Esophagus muscularis mucosa (tissue), 4 donors: ENCODE results near the gene DEDD2. TPM values are rescaled to one million over a fixed set of nuclear protein-coding genes. Genes with fewer than 3 reads are reported as not detected.

Experiments used
- DNase-seq: peaks from one replicate; pipeline ENCODE4 v3.0.0-alpha.2; 2017; ENCODE audit errors: extremely low spot score
- H3K27ac ChIP-seq, 4 donors: fragments of 200-600 bp; sonication (generic); replicated peaks in 1 of 4; 1 replicate in 3 of 4; 2 replicates in 1 of 4; pipeline ENCODE4 v1.5.1; 2016 to 2019; ENCODE audit warnings: mild to moderate bottlenecking in 1 of 4
- H3K27me3 ChIP-seq, 4 donors: fragments of 200-600 bp; sonication (generic); one replicate each; pipeline versions ENCODE4 v1.5.1 to v1.6.0; 2016 to 2019
- H3K36me3 ChIP-seq, 4 donors: fragments of 200-600 bp; sonication (generic); one replicate each; pipeline ENCODE4 v1.5.1; 2016 to 2019
- H3K4me1 ChIP-seq, 4 donors: fragments of 200-600 bp; sonication (generic); one replicate each; pipeline ENCODE4 v1.5.1; 2016 to 2019
- H3K4me3 ChIP-seq, 4 donors: fragments of 200-600 bp; sonication (generic); 1 replicate in 2 of 4; 2 replicates in 2 of 4; pipeline ENCODE4 v1.5.1; 2016 to 2019; ENCODE audit warnings: mild to moderate bottlenecking in 4 of 4, moderate library complexity in 1 of 4
- H3K9me3 ChIP-seq, 4 donors: fragments of 200-600 bp; sonication (generic); 1 replicate in 3 of 4; 2 replicates in 1 of 4; pipeline ENCODE4 v1.5.1; 2016 to 2019
- EP300 ChIP-seq: sonication (generic); formaldehyde crosslinking; IDR thresholded peaks from one replicate; pipeline ENCODE4 v1.6.1; 2017; ENCODE audit warnings: antibody characterized with exemption
- POLR2A ChIP-seq: fragments of 450-650 bp; IDR thresholded peaks from one replicate; pipeline ENCODE4 v1.6.1; 2017; ENCODE audit warnings: antibody characterized with exemption, moderate library complexity, mild to moderate bottlenecking, low read depth
- POLR2AphosphoS5 ChIP-seq, 2 donors: sonication (generic); formaldehyde crosslinking; IDR thresholded peaks; one replicate each; pipeline ENCODE4 v1.6.1; 2017; ENCODE audit warnings: antibody characterized with exemption in 2 of 2
- WGBS: methylation state at CpG from one replicate; pipeline ENCODE4 v1.1.5; 2018; 5-methylcytosine and 5-hydroxymethylcytosine counted together
- intact Hi-C: fragments of 100-400 bp; cut with DNase I; formaldehyde crosslinking; loops from one replicate; pipeline ENCODE4 v1.15.1; 2023
- total RNA-seq, 4 donors: library from RNA; depleted of rRNA; stranded (reverse); fragments of >200 nt; gene quantifications; one replicate each; pipeline versions ENCODE4 v1.1.0 to v1.2.1, GENCODE V29; 2016
- TF ChIP-seq, protein P1 (sequence below), 3 experiments: fragments of 200-600 bp in 2 of 3; fragments of 450-650 bp in 1 of 3; sonication (generic) in 2 of 3; IDR thresholded peaks; one replicate each; pipeline ENCODE4 v1.5.1; 2017 to 2019; ENCODE audit warnings: antibody characterized with exemption in 3 of 3, mild to moderate bottlenecking in 2 of 3, moderate library complexity in 1 of 3

DEDD2 gene
- total RNA-seq, 4 donors from 2014 or later: 22.0 to 42.1 (median 31.2) TPM

DNA sequence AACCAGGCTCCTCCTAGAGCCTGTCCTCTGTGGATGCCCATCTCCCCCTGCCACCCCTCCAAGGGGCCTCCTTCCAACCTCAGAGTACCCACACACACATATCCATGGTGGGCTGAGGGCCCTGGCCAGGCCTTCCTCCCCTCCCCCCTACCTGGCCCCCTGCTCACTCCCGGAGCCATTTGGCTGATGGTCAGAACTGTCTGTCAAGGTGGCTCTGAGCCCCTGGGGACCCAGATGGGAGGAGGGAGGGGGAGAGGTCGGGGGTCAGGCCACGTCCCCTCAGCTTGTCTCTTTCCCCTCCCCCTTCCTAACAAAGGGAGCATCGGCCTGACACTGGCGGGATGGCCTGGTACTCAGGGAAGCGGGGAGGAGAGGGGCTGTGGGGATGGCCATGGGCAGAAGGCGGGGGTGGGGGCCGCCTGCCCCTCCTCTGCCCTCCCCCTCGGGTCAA is 66.5 kb downstream of the DEDD2 start:
- 16% methylated on average over 9 of the region's 9 CpGs for WGBS
- intact Hi-C loops: no loop called here
- Histone ChIP-seq H3K9me3 (no peaks in the 10 kb centered on the region), H3K27me3 (peaks cover 0 to 83% (median 23%) of the 10 kb centered on the region in 4 donors), H3K4me3 (no peak overlapping the region), H3K4me1 (no peaks in the 10 kb centered on the region), H3K36me3 (no peaks in the 10 kb centered on the region), H3K27ac (no peak overlapping the region)
- DNase-seq: no peak
- TF ChIP-seq POLR2AphosphoS5 (IDR thresholded peaks at IDR 0.05) (no peak), EP300 (no peak), POLR2A (no peak)
- TF ChIP-seq, protein P1, sequence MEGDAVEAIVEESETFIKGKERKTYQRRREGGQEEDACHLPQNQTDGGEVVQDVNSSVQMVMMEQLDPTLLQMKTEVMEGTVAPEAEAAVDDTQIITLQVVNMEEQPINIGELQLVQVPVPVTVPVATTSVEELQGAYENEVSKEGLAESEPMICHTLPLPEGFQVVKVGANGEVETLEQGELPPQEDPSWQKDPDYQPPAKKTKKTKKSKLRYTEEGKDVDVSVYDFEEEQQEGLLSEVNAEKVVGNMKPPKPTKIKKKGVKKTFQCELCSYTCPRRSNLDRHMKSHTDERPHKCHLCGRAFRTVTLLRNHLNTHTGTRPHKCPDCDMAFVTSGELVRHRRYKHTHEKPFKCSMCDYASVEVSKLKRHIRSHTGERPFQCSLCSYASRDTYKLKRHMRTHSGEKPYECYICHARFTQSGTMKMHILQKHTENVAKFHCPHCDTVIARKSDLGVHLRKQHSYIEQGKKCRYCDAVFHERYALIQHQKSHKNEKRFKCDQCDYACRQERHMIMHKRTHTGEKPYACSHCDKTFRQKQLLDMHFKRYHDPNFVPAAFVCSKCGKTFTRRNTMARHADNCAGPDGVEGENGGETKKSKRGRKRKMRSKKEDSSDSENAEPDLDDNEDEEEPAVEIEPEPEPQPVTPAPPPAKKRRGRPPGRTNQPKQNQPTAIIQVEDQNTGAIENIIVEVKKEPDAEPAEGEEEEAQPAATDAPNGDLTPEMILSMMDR (IDR thresholded peaks at IDR 0.05): no peak

- Histone ChIP-seq H3K27me3 (peaks cover 0 to 81% (median 23%) of the 10 kb centered on the region in 4 donors), H3K27ac (no peak overlapping the region), H3K4me3 (no peak overlapping the region), H3K4me1 (no peaks in the 10 kb centered on the region), H3K36me3 (no peaks in the 10 kb centered on the region), H3K9me3 (no peaks in the 10 kb centered on the region)
- 21% methylated on average over 17 of the region's 17 CpGs for WGBS
- TF ChIP-seq, protein P1 (IDR thresholded peaks at IDR 0.05): no peak
- TF ChIP-seq EP300 (no peak), POLR2A (no peak), POLR2AphosphoS5 (IDR thresholded peaks at IDR 0.05) (no peak)
- intact Hi-C loops: no loop called here
- no peak for DNase-seq
Measured at GRCh38 chr19:42150364-42150763, 67.1 kb downstream of the DEDD2 start.

- H3K27me3 ChIP-seq: peaks cover 0 to 78% (median 23%) of the 10 kb centered on the region in 4 donors
- intact Hi-C loops: no loop called here
Measured at GRCh38 chr19:42149447-42150202, 67.9 kb downstream of the DEDD2 start.

More at GRCh38 chr19:42149447-42150202, 67.9 kb downstream of the DEDD2 start:
- Histone ChIP-seq H3K36me3 (no peaks in the 10 kb centered on the region), H3K27ac (no peak overlapping the region), H3K4me1 (no peaks in the 10 kb centered on the region), H3K9me3 (no peaks in the 10 kb centered on the region), H3K4me3 (no peak overlapping the region)
- DNase-seq: no peak
- 25% methylated on average over 5 of the region's 5 CpGs for WGBS
- TF ChIP-seq POLR2AphosphoS5 (IDR thresholded peaks at IDR 0.05) (no peak), EP300 (no peak), POLR2A (no peak)
- TF ChIP-seq, protein P1 (IDR thresholded peaks at IDR 0.05): no peak

Other genes with a start within 250 kb of the DEDD2 start
- gene ATP1A3, start 223.4 kb downstream of the DEDD2 start, total RNA-seq: 1 to 10 TPM; 2.1 to 4.3 (median 3.5) TPM
- 10 to 100 TPM in 2 of 4 donors, 1 to 10 TPM in 2; 8.6 to 27.6 (median 13.8) TPM for gene GRIK5, start 147.5 kb downstream of the DEDD2 start, total RNA-seq
- 10 to 100 TPM; 15.0 to 28.4 (median 21.7) TPM for gene ZNF574, start 141.5 kb downstream of the DEDD2 start, total RNA-seq
- 1 to 10 TPM in 3 of 4 donors, under 1 TPM in 1; 0.52 to 2.5 (median 1.5) TPM for gene POU2F2, start 85.2 kb downstream of the DEDD2 start, total RNA-seq
- 1 to 10 TPM; 4.3 to 8.6 (median 7.1) TPM for gene ZNF526, start 2.6 kb upstream of the DEDD2 start, total RNA-seq
- gene GSK3A, start 24.9 kb upstream of the DEDD2 start, total RNA-seq: 10 to 100 TPM; 33.8 to 46.1 (median 41.8) TPM
- 10 to 100 TPM; 16.6 to 38.8 (median 35.5) TPM for gene ERF, start 37.5 kb upstream of the DEDD2 start, total RNA-seq
- gene CIC, start 51.6 kb upstream of the DEDD2 start, total RNA-seq: 10 to 100 TPM; 37.8 to 74.2 (median 56.3) TPM
- gene PRR19, start 84.5 kb upstream of the DEDD2 start, total RNA-seq: under 1 TPM in 2 of 4 donors, not detected in 2; 0.17 to 0.50 TPM
- 1 to 10 TPM in 3 of 4 donors, under 1 TPM in 1; 0.83 to 8.6 (median 7.2) TPM for gene PAFAH1B3, start 84.9 kb upstream of the DEDD2 start, total RNA-seq
- not detected for gene TMEM145, start 95.6 kb upstream of the DEDD2 start, total RNA-seq
- 10 to 100 TPM; 18.2 to 46.2 (median 25.5) TPM for gene MEGF8, start 108.0 kb upstream of the DEDD2 start, total RNA-seq
- gene CNFN, start 172.6 kb upstream of the DEDD2 start, total RNA-seq: 1 to 10 TPM in 1 of 4 donors, under 1 TPM in 1, not detected in 2; 0.92 to 2.5 TPM
- 10 to 100 TPM in 1 of 4 donors, 1 to 10 TPM in 3; 3.6 to 10.6 (median 5.9) TPM for gene LIPE, start 209.7 kb upstream of the DEDD2 start, total RNA-seq
- gene CXCL17, start 225.3 kb upstream of the DEDD2 start, total RNA-seq: 1 to 10 TPM in 1 of 4 donors, not detected in 3; 1.2 TPM